ENCODE results near the gene RHEB. TPM values are rescaled to one million over a fixed set of nuclear protein-coding genes. Genes with fewer than 3 reads are reported as not detected.
"Not testable (repeated sequence)": the region's sequence is repeated elsewhere in the genome, so short reads cannot be mapped to it uniquely, and the experiment has no call there.

RHEB gene
- total RNA-seq, 4 donors from 2014 or later: 107 to 229 (median 155) TPM

DNA sequence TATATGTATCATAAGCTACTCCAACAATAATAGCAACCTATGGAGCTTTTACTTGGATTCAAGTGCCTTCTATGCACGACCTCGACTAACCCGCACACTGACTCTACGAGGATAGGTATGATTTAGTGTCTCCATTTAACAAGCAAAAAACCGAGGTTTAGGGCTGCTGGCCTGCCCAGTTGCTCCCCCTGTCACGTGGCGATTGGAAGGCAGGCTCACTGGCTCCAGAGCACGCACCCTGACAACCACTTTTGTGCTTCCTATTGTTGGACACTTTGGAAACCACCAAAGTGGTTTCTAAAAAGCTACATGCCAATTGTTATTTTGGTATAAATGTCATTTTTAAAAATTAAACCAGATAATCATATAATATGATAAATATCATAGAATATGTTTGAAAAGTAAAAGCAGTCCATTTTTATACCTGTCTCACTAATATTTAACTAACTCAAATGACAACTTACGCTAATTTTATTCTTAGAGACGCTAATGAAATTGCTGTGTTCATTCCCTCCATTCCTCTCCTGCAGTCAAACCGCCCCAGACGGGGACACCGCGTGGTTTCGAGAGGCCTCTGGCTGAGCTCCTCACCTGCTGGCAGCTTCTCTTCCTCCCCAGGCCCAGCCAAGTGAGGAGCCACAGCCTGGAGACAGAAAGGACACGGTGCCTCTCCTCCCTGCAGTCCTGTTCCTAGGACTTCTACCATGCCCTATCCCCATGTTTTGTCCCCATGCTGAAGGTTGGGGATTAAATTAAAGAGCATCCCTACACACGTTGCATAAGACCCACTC, 22.2 kb upstream of the RHEB start:
- TF ChIP-seq POLR2A (IDR thresholded peaks at IDR 0.05) (no peak), EP300 (IDR thresholded peaks at IDR 0.05) (no peak), POLR2AphosphoS5 (IDR thresholded peaks at IDR 0.05) (no peak)
- TF ChIP-seq, protein P1, sequence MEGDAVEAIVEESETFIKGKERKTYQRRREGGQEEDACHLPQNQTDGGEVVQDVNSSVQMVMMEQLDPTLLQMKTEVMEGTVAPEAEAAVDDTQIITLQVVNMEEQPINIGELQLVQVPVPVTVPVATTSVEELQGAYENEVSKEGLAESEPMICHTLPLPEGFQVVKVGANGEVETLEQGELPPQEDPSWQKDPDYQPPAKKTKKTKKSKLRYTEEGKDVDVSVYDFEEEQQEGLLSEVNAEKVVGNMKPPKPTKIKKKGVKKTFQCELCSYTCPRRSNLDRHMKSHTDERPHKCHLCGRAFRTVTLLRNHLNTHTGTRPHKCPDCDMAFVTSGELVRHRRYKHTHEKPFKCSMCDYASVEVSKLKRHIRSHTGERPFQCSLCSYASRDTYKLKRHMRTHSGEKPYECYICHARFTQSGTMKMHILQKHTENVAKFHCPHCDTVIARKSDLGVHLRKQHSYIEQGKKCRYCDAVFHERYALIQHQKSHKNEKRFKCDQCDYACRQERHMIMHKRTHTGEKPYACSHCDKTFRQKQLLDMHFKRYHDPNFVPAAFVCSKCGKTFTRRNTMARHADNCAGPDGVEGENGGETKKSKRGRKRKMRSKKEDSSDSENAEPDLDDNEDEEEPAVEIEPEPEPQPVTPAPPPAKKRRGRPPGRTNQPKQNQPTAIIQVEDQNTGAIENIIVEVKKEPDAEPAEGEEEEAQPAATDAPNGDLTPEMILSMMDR (IDR thresholded peaks at IDR 0.05): no peak
- Histone ChIP-seq H3K27ac (no peak overlapping the region), H3K4me1 (peaks cover 3 to 33% (median 14%) of the 10 kb centered on the region in 3 donors), H3K36me3 (no peaks in the 10 kb centered on the region), H3K27me3 (no peaks in the 10 kb centered on the region), H3K9me3 (no peaks in the 10 kb centered on the region), H3K4me3 (no peak overlapping the region)
- no peak for ATAC-seq
- WGBS, 2 donors (ENCODE audit: low coverage in 1 of 2): 81 to 87% methylated on average over 6 to 16 of the region's 17 CpGs

DNA sequence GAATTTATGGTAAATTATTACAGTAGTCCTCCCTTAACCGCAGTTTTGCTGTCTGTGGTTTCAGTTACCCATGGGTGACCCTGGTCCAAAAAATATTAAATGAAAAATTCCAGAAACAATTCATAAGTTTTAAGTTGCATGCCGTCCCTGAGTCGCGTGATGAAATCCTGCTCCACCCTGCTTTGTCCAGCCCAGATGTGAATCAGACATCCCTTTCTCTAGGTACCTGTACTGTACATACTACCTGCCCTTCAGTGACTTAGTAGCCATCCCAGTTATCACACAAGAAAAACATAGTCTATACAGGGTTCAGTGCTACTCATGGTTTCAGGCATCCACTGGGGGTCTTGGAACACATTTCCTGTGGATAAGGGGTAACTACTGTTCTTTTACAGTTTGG, 20.5 kb upstream of the RHEB start:
- TF ChIP-seq, protein P1 (IDR thresholded peaks at IDR 0.05): no peak
- TF ChIP-seq POLR2AphosphoS5 (IDR thresholded peaks at IDR 0.05): no peak
- TF ChIP-seq POLR2A (IDR thresholded peaks at IDR 0.05): no peak
- TF ChIP-seq EP300 (IDR thresholded peaks at IDR 0.05): no peak
- H3K27me3 ChIP-seq: no peaks in the 10 kb centered on the region
- no peak for ATAC-seq
- H3K4me1 ChIP-seq: peaks cover 3 to 36% (median 14%) of the 10 kb centered on the region in 3 donors
- no peaks in the 10 kb centered on the region for H3K36me3 ChIP-seq
- 88 to 93% methylated on average over 3 to 4 of the region's 4 CpGs for WGBS, 2 donors (ENCODE audit: low coverage in 1 of 2)
- H3K27ac ChIP-seq: peak overlapping the region in 2 of 4 donors; percentile 83 to 85
- H3K9me3 ChIP-seq: no peaks in the 10 kb centered on the region
- no peak overlapping the region for H3K4me3 ChIP-seq

DNA sequence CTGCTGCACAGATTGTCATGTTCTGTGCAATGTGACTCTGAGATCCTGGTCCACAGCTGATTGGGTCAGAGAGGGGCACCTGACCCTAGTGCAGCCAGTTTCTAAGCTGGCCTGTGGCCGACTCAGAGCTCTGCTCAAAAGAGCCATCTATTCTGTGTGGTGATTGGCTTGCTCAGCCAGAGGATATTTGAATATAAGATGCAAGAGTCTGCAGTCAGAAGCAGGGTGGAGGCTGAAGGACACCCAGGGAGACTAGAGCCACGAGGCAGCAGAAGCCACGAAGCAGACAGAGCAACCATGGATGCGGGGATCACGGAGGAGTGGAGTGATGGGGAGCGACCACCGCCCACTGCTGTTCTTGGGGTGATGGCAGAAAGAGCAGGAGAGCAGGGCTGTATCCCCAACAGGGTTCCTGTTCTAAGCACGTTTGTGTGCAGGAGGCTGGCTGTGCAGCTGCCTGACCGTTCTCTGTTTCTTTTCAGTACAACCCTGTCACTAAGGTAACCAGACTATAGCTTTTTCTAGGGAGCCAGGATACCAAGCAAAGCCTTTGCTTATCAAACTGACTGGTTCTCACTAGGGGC, 19.5 kb upstream of the RHEB start:
- Histone ChIP-seq H3K4me1 (peaks cover 3 to 36% (median 14%) of the 10 kb centered on the region in 3 donors), H3K36me3 (no peaks in the 10 kb centered on the region), H3K27me3 (no peaks in the 10 kb centered on the region), H3K4me3 (no peak overlapping the region), H3K9me3 (no peaks in the 10 kb centered on the region), H3K27ac (peak overlapping the region; percentile 72 to 91 (median 84))
- peak; percentile 47 for ATAC-seq
- TF ChIP-seq POLR2AphosphoS5 (IDR thresholded peaks at IDR 0.05) (no peak), POLR2A (IDR thresholded peaks at IDR 0.05) (no peak), EP300 (IDR thresholded peaks at IDR 0.05) (no peak)
- TF ChIP-seq, protein P1 (IDR thresholded peaks at IDR 0.05): no peak
- 35 to 60% methylated on average over 1 to 5 of the region's 9 CpGs for WGBS, 2 donors (ENCODE audit: low coverage in 1 of 2)

DNA sequence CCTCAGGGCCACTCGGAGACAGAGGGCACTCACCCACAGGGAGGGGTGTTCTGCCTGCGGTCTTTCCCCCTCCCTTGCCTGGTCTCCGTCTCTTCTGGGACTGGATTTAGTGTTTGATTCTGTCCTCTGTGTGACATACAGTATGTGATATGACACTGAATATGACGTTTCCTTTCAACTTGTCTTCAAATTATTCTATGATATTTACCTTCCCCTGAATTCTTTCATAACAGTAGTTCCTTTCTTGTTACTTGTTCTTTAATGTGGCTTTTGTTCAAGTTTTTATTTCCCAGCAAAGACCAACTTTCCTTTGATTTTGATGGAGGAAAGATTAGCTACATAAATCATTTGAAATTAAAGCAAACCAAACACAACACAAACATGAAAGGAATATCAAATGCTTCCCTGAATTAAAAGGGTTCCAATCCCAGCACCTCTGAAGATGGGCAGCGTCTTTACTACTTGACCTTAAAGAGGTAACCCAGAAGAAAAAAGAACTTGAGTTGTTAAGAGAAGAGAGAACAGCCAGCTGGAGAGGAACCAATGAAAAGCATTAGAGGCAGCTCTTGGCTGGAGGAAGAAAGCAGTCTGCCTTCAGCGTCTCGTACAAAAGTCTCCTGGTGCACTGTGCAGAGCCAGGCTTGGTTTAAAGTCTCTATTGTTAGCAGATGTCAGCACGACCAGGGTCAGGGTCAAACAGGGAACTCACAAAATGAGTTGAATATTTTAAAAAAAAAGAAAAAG, 18.3 kb upstream of the RHEB start:
- TF ChIP-seq POLR2AphosphoS5 (IDR thresholded peaks at IDR 0.05) (peak; percentile 57), POLR2A (IDR thresholded peaks at IDR 0.05) (no peak)
- H3K27me3 ChIP-seq: no peaks in the 10 kb centered on the region
- no peaks in the 10 kb centered on the region for H3K9me3 ChIP-seq
- H3K4me1 ChIP-seq: peaks cover 3 to 36% (median 14%) of the 10 kb centered on the region in 3 donors
- H3K4me3 ChIP-seq: no peak overlapping the region
- peak overlapping the region; percentile 72 to 91 (median 84) for H3K27ac ChIP-seq
- WGBS, 2 donors (ENCODE audit: low coverage in 1 of 2): 19 to 31% methylated on average over 6 to 8 of the region's 8 CpGs
- ATAC-seq: peak; percentile 83
- no peaks in the 10 kb centered on the region for H3K36me3 ChIP-seq

DNA sequence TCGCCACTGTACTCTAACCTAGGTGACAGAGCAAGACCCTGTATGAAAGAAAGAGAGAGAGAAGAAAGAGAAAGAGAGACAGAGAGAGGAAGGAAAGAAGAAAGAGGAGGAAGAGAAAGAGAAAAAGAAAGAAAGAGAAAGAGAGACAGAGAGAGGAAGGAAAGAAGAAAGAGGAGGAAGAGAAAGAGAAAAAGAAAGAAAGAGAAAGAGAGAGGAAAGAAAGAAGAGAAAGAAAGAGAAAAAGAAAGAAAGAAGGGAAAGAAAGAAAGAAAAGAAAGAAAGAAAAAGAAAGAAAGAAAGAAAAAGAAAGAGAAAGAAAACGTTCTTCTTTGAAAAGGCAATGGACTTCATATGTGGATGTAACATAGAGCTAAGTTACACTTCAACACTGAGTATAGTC, 16.5 kb upstream of the RHEB start:
- 88 to 100% methylated on average over 1 to 2 of the region's 2 CpGs for WGBS, 2 donors (ENCODE audit: low coverage in 1 of 2)
- not testable (repeated sequence) for H3K27me3 ChIP-seq, H3K9me3 ChIP-seq, ATAC-seq, H3K4me3 ChIP-seq, H3K36me3 ChIP-seq, H3K27ac ChIP-seq
- peaks cover 3 to 36% (median 14%) of the 10 kb centered on the region in 3 donors for H3K4me1 ChIP-seq

Data from gastroesophageal sphincter (tissue), 4 donors.